Esophagus squamous epithelium (tissue), 4 donors: ENCODE measurements around the gene TBC1D10A.

Experiments used
- CTCF ChIP-seq, 6 experiments: fragments of 450-650 bp in 4 of 6; fragments of 200-600 bp in 2 of 6; sonication (generic) in 2 of 6; IDR thresholded peaks; one replicate each; pipeline ENCODE4 v1.5.1; 2016 to 2019; ENCODE audit warnings: antibody characterized with exemption in 6 of 6, mild to moderate bottlenecking in 4 of 6, moderate library complexity in 4 of 6
- POLR2A ChIP-seq, 4 donors: fragments of 450-650 bp; IDR thresholded peaks; one replicate each; pipeline ENCODE4 v1.6.1; 2017; ENCODE audit warnings: antibody characterized with exemption in 4 of 4, mild to moderate bottlenecking in 4 of 4, moderate library complexity in 3 of 4

- no peak for TF ChIP-seq CTCF (IDR thresholded peaks at IDR 0.05)
- TF ChIP-seq POLR2A (IDR thresholded peaks at IDR 0.05), result no peak
Observed at GRCh38 chr22:30375312-30375849, 48.6 kb upstream of the TBC1D10A start.
